ENCODE measurements around the gene GLT1D1. TPM values are rescaled to one million over a fixed set of nuclear protein-coding genes. Genes with fewer than 3 reads are reported as not detected.

The GLT1D1 gene
- total and polyA plus RNA-seq, 2 donors (not counting 1 experiment from before 2014, with no cell fraction given) = under 0.01 TPM; not detected in 1

- H3K9me3 ChIP-seq (ENCODE audit: control insufficient read depth, insufficient read depth, low read depth, low read length) = no peaks in the 10 kb centered on the region
- peak overlapping the region; percentile 20 for H3K9ac ChIP-seq (ENCODE audit: insufficient read depth, low read length)
- H4K20me1 ChIP-seq (ENCODE audit: control insufficient read depth, extremely low read depth, insufficient read depth, low read length) = no peaks in the 10 kb centered on the region
- TF ChIP-seq CTCF (conservative IDR thresholded peaks at IDR 0.05 in 1 of 2, IDR thresholded peaks at IDR 0.05 in 1 of 2; ENCODE audit: low read depth in 1 of 2, low read length in 2 of 2) (no peak), EZH2 (IDR thresholded peaks at IDR 0.05; ENCODE audit: low read length, missing control alignments) (no peak)
- peaks cover 40% of the 10 kb centered on the region for H3K79me2 ChIP-seq (ENCODE audit: control insufficient read depth, insufficient read depth, low read length)
- peak overlapping the region; percentile 51 for H3K27ac ChIP-seq (ENCODE audit: insufficient read depth, low read length)
- H3K4me2 ChIP-seq (ENCODE audit: extremely low read depth, insufficient read depth, low read length) = peak overlapping the region; percentile 45
- H3K27me3 ChIP-seq (ENCODE audit: control insufficient read depth, insufficient read depth, low read length) = no peaks in the 10 kb centered on the region
- peaks cover 12% of the 10 kb centered on the region for H3K36me3 ChIP-seq (ENCODE audit: control insufficient read depth, insufficient read depth, low read length)
- DNase-seq (ENCODE audit: low read depth in 2 of 2) = peak in 1 of 2 donors; percentile 22
- no peak overlapping the region for H2AFZ ChIP-seq (ENCODE audit: low read length)
- peak overlapping the region in 1 of 4 experiments; percentile 6 for H3K4me3 ChIP-seq (replicated peaks in 1 of 4; ENCODE audit: control extremely low read depth in 1 of 4, insufficient read depth in 1 of 4, low read depth in 3 of 4, low read length in 4 of 4)
- H3K4me1 ChIP-seq (ENCODE audit: control insufficient read depth, extremely low read depth, insufficient read depth, low read length) = peaks cover 4% of the 10 kb centered on the region
These were observed 42.8 kb upstream of the GLT1D1 start for GRCh38 chr12:128810182-128811127.

GRCh38 chr12:128811806-128812205 is 41.5 kb upstream of the GLT1D1 start:
- H3K9ac ChIP-seq (ENCODE audit: insufficient read depth, low read length) = no peak overlapping the region
- H3K4me3 ChIP-seq (replicated peaks in 1 of 4; ENCODE audit: control extremely low read depth in 1 of 4, insufficient read depth in 1 of 4, low read depth in 3 of 4, low read length in 4 of 4) = no peak overlapping the region
- no peaks in the 10 kb centered on the region for H4K20me1 ChIP-seq (ENCODE audit: control insufficient read depth, extremely low read depth, insufficient read depth, low read length)
- no peak overlapping the region for H3K27ac ChIP-seq (ENCODE audit: insufficient read depth, low read length)
- H3K4me1 ChIP-seq (ENCODE audit: control insufficient read depth, extremely low read depth, insufficient read depth, low read length) = peaks cover 4% of the 10 kb centered on the region
- DNase-seq (ENCODE audit: low read depth in 2 of 2) = no peak
- H3K36me3 ChIP-seq (ENCODE audit: control insufficient read depth, insufficient read depth, low read length) = peaks cover 12% of the 10 kb centered on the region
- TF ChIP-seq CTCF (conservative IDR thresholded peaks at IDR 0.05 in 1 of 2, IDR thresholded peaks at IDR 0.05 in 1 of 2; ENCODE audit: low read depth in 1 of 2, low read length in 2 of 2) (no peak), EZH2 (IDR thresholded peaks at IDR 0.05; ENCODE audit: low read length, missing control alignments) (no peak)
- no peak overlapping the region for H3K4me2 ChIP-seq (ENCODE audit: extremely low read depth, insufficient read depth, low read length)
- peaks cover 53% of the 10 kb centered on the region for H3K79me2 ChIP-seq (ENCODE audit: control insufficient read depth, insufficient read depth, low read length)
- no peak overlapping the region for H2AFZ ChIP-seq (ENCODE audit: low read length)
- H3K27me3 ChIP-seq (ENCODE audit: control insufficient read depth, insufficient read depth, low read length) = no peaks in the 10 kb centered on the region
- no peaks in the 10 kb centered on the region for H3K9me3 ChIP-seq (ENCODE audit: control insufficient read depth, insufficient read depth, low read depth, low read length)

GRCh38 chr12:128813392-128813791 is 39.9 kb upstream of the GLT1D1 start:
- Histone ChIP-seq H3K27ac (ENCODE audit: insufficient read depth, low read length) (no peak overlapping the region), H4K20me1 (ENCODE audit: control insufficient read depth, extremely low read depth, insufficient read depth, low read length) (no peaks in the 10 kb centered on the region), H3K4me2 (ENCODE audit: extremely low read depth, insufficient read depth, low read length) (no peak overlapping the region), H3K4me3 (replicated peaks in 1 of 4; ENCODE audit: control extremely low read depth in 1 of 4, insufficient read depth in 1 of 4, low read depth in 3 of 4, low read length in 4 of 4) (no peak overlapping the region), H3K9me3 (ENCODE audit: control insufficient read depth, insufficient read depth, low read depth, low read length) (no peaks in the 10 kb centered on the region), H3K36me3 (ENCODE audit: control insufficient read depth, insufficient read depth, low read length) (peaks cover 9% of the 10 kb centered on the region), H2AFZ (ENCODE audit: low read length) (no peak overlapping the region), H3K9ac (ENCODE audit: insufficient read depth, low read length) (no peak overlapping the region), H3K27me3 (ENCODE audit: control insufficient read depth, insufficient read depth, low read length) (no peaks in the 10 kb centered on the region), H3K4me1 (ENCODE audit: control insufficient read depth, extremely low read depth, insufficient read depth, low read length) (peaks cover 10% of the 10 kb centered on the region), H3K79me2 (ENCODE audit: control insufficient read depth, insufficient read depth, low read length) (peaks cover 69% of the 10 kb centered on the region)
- DNase-seq (ENCODE audit: low read depth in 2 of 2) = peak in 1 of 2 donors; percentile 51
- TF ChIP-seq EZH2 (IDR thresholded peaks at IDR 0.05; ENCODE audit: low read length, missing control alignments) (no peak), CTCF (conservative IDR thresholded peaks at IDR 0.05 in 1 of 2, IDR thresholded peaks at IDR 0.05 in 1 of 2; ENCODE audit: low read depth in 1 of 2, low read length in 2 of 2) (no peak)

Data from fibroblast of lung (primary cell).